ENCODE results near the gene ZCWPW2. TPM values are rescaled to one million over a fixed set of nuclear protein-coding genes. Genes with fewer than 3 reads are reported as not detected.

The ZCWPW2 gene
- total and polyA plus RNA-seq, 10 donors: 0.34 to 0.76 (median 0.37) TPM; not detected in 3

DNA sequence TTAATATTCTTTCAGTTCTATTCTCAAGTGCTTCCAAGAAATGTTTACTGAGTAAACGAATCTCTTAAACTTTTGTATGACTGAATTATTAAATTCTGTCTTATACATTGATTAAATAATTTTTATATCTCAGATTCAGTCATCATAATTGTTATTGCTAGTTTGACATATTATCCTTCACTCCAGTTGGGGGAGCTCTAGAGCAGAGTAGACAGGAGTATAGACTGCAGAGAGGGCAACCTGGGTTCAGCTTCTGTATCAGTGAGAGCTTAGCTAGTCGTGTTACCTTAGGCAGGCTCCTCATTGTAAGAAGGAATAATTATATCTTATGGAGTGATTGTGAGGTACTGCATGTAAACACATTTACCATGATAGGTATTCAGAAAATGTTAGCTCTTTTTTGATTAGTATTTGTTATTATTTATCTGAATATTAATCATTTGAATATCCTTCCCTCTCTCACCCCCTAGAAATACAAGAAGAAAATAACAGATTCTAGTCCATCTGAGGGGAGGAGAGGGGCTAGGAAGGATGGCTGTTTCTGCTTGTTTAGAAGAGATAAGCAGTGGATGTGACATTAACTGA, 31.0 kb upstream of the ZCWPW2 start:
- no peak for DNase-seq
- Histone ChIP-seq H3K27me3 (replicated peaks in 1 of 7) (no peaks in the 10 kb centered on the region), H3K9me3 (no peaks in the 10 kb centered on the region), H3K4me1 (peaks cover 0 to 22% (median 0%) of the 10 kb centered on the region in 6 donors), H3K36me3 (peaks cover 0 to 39% (median 8%) of the 10 kb centered on the region in 6 donors), H3K4me3 (no peak overlapping the region), H3K27ac (no peak overlapping the region)
- intact Hi-C loops (cut with DNase I; ENCODE audit: low total_unique reads): no loop called here
- 38 to 58% (median 47%) methylated on average over 2 of the region's 2 CpGs for WGBS, 5 donors
- TF ChIP-seq, protein P1, sequence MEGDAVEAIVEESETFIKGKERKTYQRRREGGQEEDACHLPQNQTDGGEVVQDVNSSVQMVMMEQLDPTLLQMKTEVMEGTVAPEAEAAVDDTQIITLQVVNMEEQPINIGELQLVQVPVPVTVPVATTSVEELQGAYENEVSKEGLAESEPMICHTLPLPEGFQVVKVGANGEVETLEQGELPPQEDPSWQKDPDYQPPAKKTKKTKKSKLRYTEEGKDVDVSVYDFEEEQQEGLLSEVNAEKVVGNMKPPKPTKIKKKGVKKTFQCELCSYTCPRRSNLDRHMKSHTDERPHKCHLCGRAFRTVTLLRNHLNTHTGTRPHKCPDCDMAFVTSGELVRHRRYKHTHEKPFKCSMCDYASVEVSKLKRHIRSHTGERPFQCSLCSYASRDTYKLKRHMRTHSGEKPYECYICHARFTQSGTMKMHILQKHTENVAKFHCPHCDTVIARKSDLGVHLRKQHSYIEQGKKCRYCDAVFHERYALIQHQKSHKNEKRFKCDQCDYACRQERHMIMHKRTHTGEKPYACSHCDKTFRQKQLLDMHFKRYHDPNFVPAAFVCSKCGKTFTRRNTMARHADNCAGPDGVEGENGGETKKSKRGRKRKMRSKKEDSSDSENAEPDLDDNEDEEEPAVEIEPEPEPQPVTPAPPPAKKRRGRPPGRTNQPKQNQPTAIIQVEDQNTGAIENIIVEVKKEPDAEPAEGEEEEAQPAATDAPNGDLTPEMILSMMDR (IDR thresholded peaks at IDR 0.05 in 8 of 11, conservative IDR thresholded peaks at IDR 0.05 in 3 of 11): peak in 8 of 11 experiments; percentile 13 to 64 (median 46)
- no peak for TF ChIP-seq POLR2AphosphoS5 (IDR thresholded peaks at IDR 0.05)

DNA sequence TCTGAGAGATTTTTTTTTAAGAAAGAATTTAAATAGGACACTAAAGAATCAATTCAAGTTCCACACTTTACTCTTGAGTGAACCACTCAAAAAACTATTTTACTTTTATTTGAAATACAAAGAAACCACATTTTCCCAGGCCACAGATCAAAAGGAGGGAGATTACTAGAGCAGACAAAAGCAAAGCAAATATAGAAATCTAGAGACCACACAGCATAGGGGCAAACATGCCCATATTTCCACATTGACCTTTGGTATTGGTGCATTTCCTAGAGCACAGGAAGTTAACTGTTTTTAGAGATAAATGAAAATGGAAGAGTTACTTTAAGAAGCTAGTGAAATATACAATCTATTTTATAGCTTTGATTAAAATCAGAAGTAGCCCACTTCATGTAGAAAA, 27.5 kb upstream of the ZCWPW2 start:
- Histone ChIP-seq H3K27ac (no peak overlapping the region), H3K4me3 (no peak overlapping the region), H3K36me3 (peaks cover 0 to 74% (median 23%) of the 10 kb centered on the region in 6 donors), H3K9me3 (no peaks in the 10 kb centered on the region), H3K4me1 (peaks cover 0 to 39% (median 0%) of the 10 kb centered on the region in 6 donors), H3K27me3 (replicated peaks in 1 of 7) (no peaks in the 10 kb centered on the region)
- TF ChIP-seq POLR2A (IDR thresholded peaks at IDR 0.05) (no peak), POLR2AphosphoS5 (IDR thresholded peaks at IDR 0.05) (no peak)
- TF ChIP-seq, protein P1 (IDR thresholded peaks at IDR 0.05 in 8 of 11, conservative IDR thresholded peaks at IDR 0.05 in 3 of 11): no peak
- DNase-seq: no peak
- intact Hi-C loops (cut with DNase I; ENCODE audit: low total_unique reads): loop anchor here (5.0 kb wide), 1 partner anchor 604 kb away; no protein-coding TSS in a partner anchor

DNA sequence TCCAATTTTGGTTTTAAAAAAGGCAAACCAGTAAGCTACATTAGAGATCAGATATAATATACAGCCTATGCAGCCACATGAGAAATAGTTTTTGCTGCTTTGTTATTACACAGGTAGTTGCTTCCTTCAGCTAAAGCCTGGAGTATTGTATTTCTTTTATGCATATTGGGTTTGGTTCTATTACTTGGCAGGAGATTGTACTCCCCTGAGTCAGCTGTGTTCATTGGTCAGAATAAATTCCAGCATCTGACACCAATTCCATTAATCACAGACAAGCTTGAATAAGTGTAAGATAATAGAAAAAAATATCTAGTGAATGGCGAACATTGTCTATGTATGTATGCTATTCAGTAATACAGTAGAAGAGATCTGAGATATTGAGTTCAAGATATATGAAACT, 26.1 kb upstream of the ZCWPW2 start:
- TF ChIP-seq POLR2AphosphoS5 (IDR thresholded peaks at IDR 0.05) (no peak), POLR2A (IDR thresholded peaks at IDR 0.05) (no peak)
- intact Hi-C loops (cut with DNase I; ENCODE audit: low total_unique reads): loop anchor here (5.0 kb wide), 1 partner anchor 605 kb away; no protein-coding TSS in a partner anchor
- no peak for DNase-seq

DNA sequence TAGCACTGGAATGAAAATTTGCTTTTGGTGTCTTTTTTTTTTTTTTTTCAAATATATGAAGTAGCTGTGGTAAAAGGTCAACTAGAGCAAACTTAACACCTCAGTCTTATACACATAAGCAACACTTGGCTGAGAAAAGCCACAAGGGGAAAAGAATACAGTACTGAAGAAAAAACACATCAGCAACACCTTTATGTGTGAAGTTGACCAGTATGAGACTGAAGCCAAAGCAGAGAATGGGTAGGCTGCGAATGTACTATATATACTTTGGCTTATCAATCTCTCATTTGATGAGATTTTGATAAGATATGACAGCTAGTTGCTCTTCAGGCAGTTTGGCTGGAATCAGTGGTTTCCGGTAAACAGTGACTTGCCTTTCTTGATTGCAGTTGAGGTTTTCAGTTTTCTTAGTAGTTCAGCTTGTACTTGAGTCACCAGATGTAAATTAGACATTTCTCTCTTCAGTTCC, 22.0 kb upstream of the ZCWPW2 start:
- H3K4me1 ChIP-seq: peaks cover 0 to 50% (median 0%) of the 10 kb centered on the region in 6 donors
- TF ChIP-seq, protein P1 (IDR thresholded peaks at IDR 0.05 in 8 of 11, conservative IDR thresholded peaks at IDR 0.05 in 3 of 11): no peak
- TF ChIP-seq POLR2AphosphoS5 (IDR thresholded peaks at IDR 0.05): peak in 1 of 3 donors; percentile 45
- no peak for TF ChIP-seq POLR2A (IDR thresholded peaks at IDR 0.05)
- no peaks in the 10 kb centered on the region for H3K9me3 ChIP-seq
- H3K27me3 ChIP-seq (replicated peaks in 1 of 7): no peaks in the 10 kb centered on the region
- peak overlapping the region in 3 of 8 donors; percentile 22 to 51 (median 29) for H3K27ac ChIP-seq
- intact Hi-C loops (cut with DNase I; ENCODE audit: low total_unique reads): no loop called here
- 55 to 78% (median 65%) methylated on average over 2 of the region's 2 CpGs for WGBS, 5 donors
- peaks cover 0 to 79% (median 22%) of the 10 kb centered on the region in 6 donors for H3K36me3 ChIP-seq
- H3K4me3 ChIP-seq: no peak overlapping the region
- no peak for DNase-seq

More for the DNA sequence above, 26.1 kb upstream of the ZCWPW2 start:
- WGBS, 5 donors: 90 to 100% (median 95%) methylated on average over 1 of the region's 1 CpG
- Histone ChIP-seq H3K27ac (no peak overlapping the region), H3K4me3 (no peak overlapping the region), H3K36me3 (peaks cover 0 to 82% (median 23%) of the 10 kb centered on the region in 6 donors), H3K27me3 (replicated peaks in 1 of 7) (no peaks in the 10 kb centered on the region), H3K4me1 (peaks cover 0 to 50% (median 2%) of the 10 kb centered on the region in 6 donors), H3K9me3 (no peaks in the 10 kb centered on the region)

Data from spleen (tissue), 11 donors.